ENCODE data around the gene HMGN2. TPM values are rescaled to one million over a fixed set of nuclear protein-coding genes. Genes with fewer than 3 reads are reported as not detected.

The HMGN2 gene
- total RNA-seq (100 to 1,000 TPM; 244 to 285 TPM), polyA plus RNA-seq (ENCODE audit: insufficient read depth, low read depth, low replicate concordance) (392 TPM)
- long read RNA-seq, donor 1, transcript HMGN2-201 (6 exons, 1,191 nt), result major isoform, 453 of 1,012 reads
- long read RNA-seq, donor 1, transcript HMGN2-205 (5 exons, 952 nt), result minor isoform, 10 of 1,012 reads
- long read RNA-seq, donor 1, partial matches to known transcripts, result 510 of 1,012 reads
- long read RNA-seq, donor 1, other reads (novel, unspliced or antisense), result 33 of 1,012 reads
- long read RNA-seq, donor 2, transcript HMGN2-201 (6 exons, 1,191 nt), result major isoform, 234 of 296 reads
- long read RNA-seq, donor 2, partial matches to known transcripts, result 31 of 296 reads
- long read RNA-seq, donor 2, other reads (novel, unspliced or antisense), result 25 of 296 reads

DNA sequence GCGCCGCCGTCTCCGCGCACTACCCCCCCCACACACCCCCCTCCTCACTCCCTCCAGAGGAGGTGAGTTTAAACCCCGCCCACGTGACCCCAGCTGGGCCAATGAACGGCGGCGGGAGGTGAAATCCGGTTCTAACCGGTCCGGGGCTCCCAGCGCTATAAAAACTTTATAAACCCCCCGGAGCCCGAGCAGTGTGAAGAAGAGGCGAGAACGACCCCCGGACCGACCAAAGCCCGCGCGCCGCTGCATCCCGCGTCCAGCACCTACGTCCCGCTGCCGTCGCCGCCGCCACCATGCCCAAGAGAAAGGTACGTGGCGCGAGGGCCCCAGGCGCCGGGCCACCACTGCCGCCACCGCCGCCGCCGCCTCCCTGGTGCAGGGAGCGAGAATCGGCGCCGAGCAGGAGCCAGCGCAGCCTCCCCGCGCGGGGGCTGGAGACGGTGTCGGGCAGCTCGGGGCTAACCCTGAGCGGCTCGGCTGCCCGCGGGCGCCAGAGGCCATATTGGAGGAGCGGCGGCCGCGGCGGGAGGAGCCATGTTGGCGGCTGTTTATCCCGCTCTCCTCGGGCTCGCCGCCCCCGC lies at the start of gene HMGN2:
Gene HMGN2, plus strand, starts transcription at position 121 of the 581 bp plus-strand sequence. Its CDS starts 173 bp downstream, at position 294.
- 1 to 3% methylated on average over 13 to 41 of the region's 69 CpGs for WGBS, 2 donors
- TF ChIP-seq CTCF (IDR thresholded peaks at IDR 0.05) (no peak), POLR2A (IDR thresholded peaks at IDR 0.05) (peak; percentile 76)
- intact Hi-C loops (cut with DNase I; ENCODE audit: low total_unique reads), result no loop called here

DNA sequence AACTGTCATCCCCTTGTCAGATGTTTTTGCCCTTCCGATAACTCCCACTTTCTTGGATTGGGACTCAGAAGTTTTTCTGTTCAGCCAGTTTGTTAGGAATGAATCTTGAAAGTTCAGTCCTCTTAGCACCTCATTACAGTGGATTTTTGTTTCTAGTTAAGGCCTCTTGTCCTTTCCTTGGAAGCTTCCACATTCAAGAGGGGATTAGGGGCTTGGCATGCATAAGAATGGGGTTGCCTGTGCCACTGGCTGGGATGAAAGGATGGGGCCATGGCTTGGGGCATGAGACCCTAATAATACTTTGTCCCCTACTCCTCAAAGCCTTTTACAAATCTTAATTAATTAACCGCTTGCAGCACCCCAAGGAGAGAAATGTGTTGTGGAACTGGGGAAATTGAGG lies 42.5 kb upstream of the HMGN2 start:
- 87 to 97% methylated on average over 2 of the region's 2 CpGs for WGBS, 2 donors
- no peak for DNase-seq
- Histone ChIP-seq H3K4me1 (peaks cover 6% of the 10 kb centered on the region), H3K27me3 (no peaks in the 10 kb centered on the region), H3K36me3 (ENCODE audit: low read depth, missing control alignments) (no peaks in the 10 kb centered on the region), H3K9me3 (no peaks in the 10 kb centered on the region), H3K4me3 (no peak overlapping the region), H3K27ac (no peak overlapping the region)
- intact Hi-C loops (cut with DNase I; ENCODE audit: low total_unique reads), result no loop called here
- TF ChIP-seq POLR2A (IDR thresholded peaks at IDR 0.05) (no peak), CTCF (IDR thresholded peaks at IDR 0.05) (no peak)

More for the DNA sequence above, at the start of gene HMGN2:
- Histone ChIP-seq H3K36me3 (ENCODE audit: low read depth, missing control alignments) (no peaks in the 10 kb centered on the region), H3K9me3 (no peaks in the 10 kb centered on the region), H3K27me3 (no peaks in the 10 kb centered on the region), H3K4me3 (peak within 1 kb of the TSS; percentile 97 to 100), H3K4me1 (peaks cover 15% of the 10 kb centered on the region), H3K27ac (peak within 1 kb of the TSS; percentile 99 to 100)
- DNase-seq, result peak; percentile 96

GRCh38 chr1:26431979-26432695 lies 40.1 kb upstream of the HMGN2 start, which contains the start of gene DHDDS:
TSS of gene DHDDS (plus strand) at chr1:26432321. CDS start at chr1:26432946, 625 bp downstream.
- DNase-seq, result peak; percentile 97
- Histone ChIP-seq H3K27ac (peak within 1 kb of the TSS; percentile 47 to 71), H3K4me3 (peak within 1 kb of the TSS; percentile 60 to 73), H3K36me3 (ENCODE audit: low read depth, missing control alignments) (no peaks in the 10 kb centered on the region), H3K4me1 (peaks cover 6% of the 10 kb centered on the region), H3K27me3 (no peaks in the 10 kb centered on the region), H3K9me3 (no peaks in the 10 kb centered on the region)
- 0% methylated on average over 44 to 45 of the region's 45 CpGs for WGBS, 2 donors
- intact Hi-C loops (cut with DNase I; ENCODE audit: low total_unique reads), result no loop called here
- TF ChIP-seq POLR2A (IDR thresholded peaks at IDR 0.05) (no peak), CTCF (IDR thresholded peaks at IDR 0.05) (peak in 2 of 3 experiments; percentile 20 to 32)

DNA sequence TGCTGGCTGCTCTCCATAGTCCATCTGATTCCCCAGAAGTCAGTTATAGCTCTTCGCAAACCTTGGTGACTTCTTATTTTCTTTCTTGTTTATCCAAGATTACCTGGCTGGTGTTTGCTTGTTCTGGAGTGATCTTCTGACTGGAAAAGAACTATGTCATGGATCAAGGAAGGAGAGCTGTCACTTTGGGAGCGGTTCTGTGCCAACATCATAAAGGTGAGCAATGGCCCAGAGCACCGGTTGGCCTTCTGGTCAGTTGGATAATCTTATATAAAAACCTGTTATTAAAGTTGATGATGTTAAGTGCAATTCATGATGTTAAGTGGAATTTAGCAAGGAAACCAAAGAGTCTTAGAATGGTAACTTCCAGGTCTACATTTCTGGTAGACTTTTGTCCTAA lies 39.4 kb upstream of the HMGN2 start:
- intact Hi-C loops (cut with DNase I; ENCODE audit: low total_unique reads), result no loop called here
- Histone ChIP-seq H3K27ac (peak overlapping the region in 1 of 2 donors; percentile 71), H3K36me3 (ENCODE audit: low read depth, missing control alignments) (no peaks in the 10 kb centered on the region), H3K27me3 (no peaks in the 10 kb centered on the region), H3K4me1 (peaks cover 6% of the 10 kb centered on the region), H3K4me3 (peak overlapping the region; percentile 60 to 73), H3K9me3 (no peaks in the 10 kb centered on the region)
- no peak for DNase-seq
- 50 to 59% methylated on average over 3 of the region's 3 CpGs for WGBS, 2 donors
- no peak for TF ChIP-seq POLR2A (IDR thresholded peaks at IDR 0.05)
- no peak for TF ChIP-seq CTCF (IDR thresholded peaks at IDR 0.05)

All from testis (tissue), 5 donors.